ENCODE data around the gene MPRIP.
"Not testable (repeated sequence)": the region's sequence is repeated elsewhere in the genome, so short reads cannot be mapped to it uniquely, and the experiment has no call there.

MPRIP gene

GRCh38 chr17:17042384-17042736, at the start of gene MPRIP:
TSS of gene MPRIP (plus strand) at chr17:17042457. CDS start at chr17:17042849, 392 bp downstream.
- no peak for DNase-seq (ENCODE audit: low spot score)

- no peak for DNase-seq (ENCODE audit: low spot score)
Measured at GRCh38 chr17:16994631-16995030, 47.6 kb upstream of the MPRIP start.

GRCh38 chr17:16995930-16996329, 46.3 kb upstream of the MPRIP start:
- no peak for DNase-seq (ENCODE audit: low spot score)

- not testable (repeated sequence) for DNase-seq (ENCODE audit: low spot score)
Measured at GRCh38 chr17:16996726-16997125, 45.5 kb upstream of the MPRIP start.

- no peak for DNase-seq (ENCODE audit: low spot score)
Measured at GRCh38 chr17:16997514-16998429, 44.5 kb upstream of the MPRIP start.

GRCh38 chr17:16999931-17000625, 42.2 kb upstream of the MPRIP start:
- no peak for DNase-seq (ENCODE audit: low spot score)

- no peak for DNase-seq (ENCODE audit: low spot score)
Measured at GRCh38 chr17:17001076-17001777, 41.0 kb upstream of the MPRIP start.

- peak; percentile 47 for DNase-seq (ENCODE audit: low spot score)
Measured at GRCh38 chr17:17001874-17002520, 40.3 kb upstream of the MPRIP start.

- DNase-seq (ENCODE audit: low spot score) = not testable (repeated sequence)
Measured at GRCh38 chr17:17002731-17003715, 39.2 kb upstream of the MPRIP start.

- no peak for DNase-seq (ENCODE audit: low spot score)
Measured at GRCh38 chr17:17004251-17004996, 37.8 kb upstream of the MPRIP start.

- DNase-seq (ENCODE audit: low spot score) = not testable (repeated sequence)
Measured at GRCh38 chr17:17004997-17005614, 37.2 kb upstream of the MPRIP start.

- not testable (repeated sequence) for DNase-seq (ENCODE audit: low spot score)
Measured at GRCh38 chr17:17007891-17008290, 34.4 kb upstream of the MPRIP start.

- not testable (repeated sequence) for DNase-seq (ENCODE audit: low spot score)
Measured at GRCh38 chr17:17008621-17009397, 33.4 kb upstream of the MPRIP start.

- not testable (repeated sequence) for DNase-seq (ENCODE audit: low spot score)
Measured at GRCh38 chr17:17009972-17010371, 32.3 kb upstream of the MPRIP start.

GRCh38 chr17:17010545-17011034, 31.7 kb upstream of the MPRIP start:
- DNase-seq (ENCODE audit: low spot score) = not testable (repeated sequence)

- not testable (repeated sequence) for DNase-seq (ENCODE audit: low spot score)
Measured at GRCh38 chr17:17011043-17011907, 31.0 kb upstream of the MPRIP start.
